AG10803 (cell line): ENCODE results near the gene RRP8.

Experiments used
- DNase-seq: peaks from one replicate; pipeline ENCODE4 v3.0.0; 2010; ENCODE audit warnings: low read depth
- H3K4me3 ChIP-seq: 2 replicates; pipeline ENCODE4 v1.5.1; 2011; ENCODE audit warnings: mild to moderate bottlenecking, low read length, control low read depth
- TF ChIP-seq, protein P1 (sequence below): conservative IDR thresholded peaks from 2 replicates; pipeline ENCODE4 v1.5.1; 2011; ENCODE audit warnings: mild to moderate bottlenecking, low read length, control low read depth, inconsistent platforms

The RRP8 gene

DNA sequence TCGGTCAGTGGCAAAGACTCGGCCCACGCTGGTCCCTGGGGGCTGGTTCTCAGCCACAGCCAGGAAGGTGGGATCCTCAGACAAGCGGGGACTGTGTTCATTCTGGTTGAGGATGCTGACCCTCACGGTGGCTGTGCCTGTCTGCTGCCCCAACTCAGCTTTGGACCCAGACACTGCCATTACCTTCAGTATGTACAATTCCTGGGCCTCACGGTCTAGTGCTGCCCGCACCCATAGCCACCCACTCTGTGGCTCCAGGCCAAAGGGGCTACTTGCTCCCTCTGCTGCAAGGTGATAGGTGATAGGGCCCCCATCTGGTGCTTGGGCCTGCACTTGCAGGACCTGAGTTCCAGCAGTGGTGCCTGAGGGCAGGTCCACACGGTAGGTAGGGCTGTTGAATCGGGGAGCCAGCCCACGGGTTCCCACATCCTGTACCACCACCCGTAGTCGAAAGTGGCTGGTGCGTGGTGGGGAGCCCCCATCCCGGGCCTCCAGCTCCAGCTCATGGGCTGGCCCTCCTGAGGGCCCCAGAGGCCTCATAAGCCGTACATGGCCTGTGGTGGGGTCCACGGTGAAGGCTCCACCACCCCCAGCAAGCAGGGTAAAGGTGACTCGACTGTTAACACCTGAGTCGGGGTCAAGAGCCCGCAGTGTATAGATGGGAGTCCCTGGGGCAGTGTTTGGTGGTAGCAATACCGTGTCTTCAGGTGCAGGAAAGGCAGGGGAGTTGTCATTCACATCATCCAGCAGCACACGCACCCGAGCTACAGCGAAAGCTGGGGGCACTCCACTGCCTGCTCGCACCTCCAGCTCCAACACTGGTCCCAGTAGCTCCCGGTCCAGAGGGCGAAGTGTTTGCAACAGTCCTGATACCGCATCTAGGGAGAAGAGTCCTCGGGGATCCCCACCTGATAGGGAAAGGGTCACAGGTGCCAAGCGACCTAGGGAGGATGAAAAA lies 29.0 kb upstream of the RRP8 start:
- TF ChIP-seq, protein P1, sequence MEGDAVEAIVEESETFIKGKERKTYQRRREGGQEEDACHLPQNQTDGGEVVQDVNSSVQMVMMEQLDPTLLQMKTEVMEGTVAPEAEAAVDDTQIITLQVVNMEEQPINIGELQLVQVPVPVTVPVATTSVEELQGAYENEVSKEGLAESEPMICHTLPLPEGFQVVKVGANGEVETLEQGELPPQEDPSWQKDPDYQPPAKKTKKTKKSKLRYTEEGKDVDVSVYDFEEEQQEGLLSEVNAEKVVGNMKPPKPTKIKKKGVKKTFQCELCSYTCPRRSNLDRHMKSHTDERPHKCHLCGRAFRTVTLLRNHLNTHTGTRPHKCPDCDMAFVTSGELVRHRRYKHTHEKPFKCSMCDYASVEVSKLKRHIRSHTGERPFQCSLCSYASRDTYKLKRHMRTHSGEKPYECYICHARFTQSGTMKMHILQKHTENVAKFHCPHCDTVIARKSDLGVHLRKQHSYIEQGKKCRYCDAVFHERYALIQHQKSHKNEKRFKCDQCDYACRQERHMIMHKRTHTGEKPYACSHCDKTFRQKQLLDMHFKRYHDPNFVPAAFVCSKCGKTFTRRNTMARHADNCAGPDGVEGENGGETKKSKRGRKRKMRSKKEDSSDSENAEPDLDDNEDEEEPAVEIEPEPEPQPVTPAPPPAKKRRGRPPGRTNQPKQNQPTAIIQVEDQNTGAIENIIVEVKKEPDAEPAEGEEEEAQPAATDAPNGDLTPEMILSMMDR: no peak
- no peak for DNase-seq
- H3K4me3 ChIP-seq: no peak overlapping the region

DNA sequence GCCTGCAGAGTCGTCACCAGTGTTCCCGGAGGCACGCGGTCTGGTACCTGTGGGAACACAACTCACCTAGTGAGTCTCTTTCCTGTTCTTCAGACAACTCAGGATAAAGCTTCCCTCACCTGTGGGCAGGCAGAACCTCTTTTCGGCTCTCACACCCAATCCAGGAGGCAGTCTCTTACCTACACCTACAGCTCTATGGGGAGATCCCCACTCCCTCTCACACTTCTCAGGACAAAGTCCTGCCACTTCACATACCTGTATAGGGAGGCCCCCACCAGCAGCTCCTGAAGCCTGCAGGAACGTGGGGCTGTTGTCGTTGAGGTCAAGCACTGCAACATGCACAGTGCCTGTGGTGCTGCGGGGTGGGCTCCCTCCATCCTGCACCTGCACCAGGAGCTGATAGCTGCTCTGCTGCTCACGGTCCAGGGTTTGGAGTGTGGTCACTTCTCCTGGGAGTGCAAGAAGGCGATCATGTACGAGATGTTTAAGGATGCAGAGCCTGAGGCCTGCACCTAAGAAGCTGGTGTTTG lies 28.0 kb upstream of the RRP8 start:
- no peak overlapping the region for H3K4me3 ChIP-seq
- DNase-seq: no peak
- TF ChIP-seq, protein P1: no peak

GRCh38 chr11:6630632-6631291 lies 27.3 kb upstream of the RRP8 start:
- H3K4me3 ChIP-seq: no peak overlapping the region
- TF ChIP-seq, protein P1: no peak
- no peak for DNase-seq

DNA sequence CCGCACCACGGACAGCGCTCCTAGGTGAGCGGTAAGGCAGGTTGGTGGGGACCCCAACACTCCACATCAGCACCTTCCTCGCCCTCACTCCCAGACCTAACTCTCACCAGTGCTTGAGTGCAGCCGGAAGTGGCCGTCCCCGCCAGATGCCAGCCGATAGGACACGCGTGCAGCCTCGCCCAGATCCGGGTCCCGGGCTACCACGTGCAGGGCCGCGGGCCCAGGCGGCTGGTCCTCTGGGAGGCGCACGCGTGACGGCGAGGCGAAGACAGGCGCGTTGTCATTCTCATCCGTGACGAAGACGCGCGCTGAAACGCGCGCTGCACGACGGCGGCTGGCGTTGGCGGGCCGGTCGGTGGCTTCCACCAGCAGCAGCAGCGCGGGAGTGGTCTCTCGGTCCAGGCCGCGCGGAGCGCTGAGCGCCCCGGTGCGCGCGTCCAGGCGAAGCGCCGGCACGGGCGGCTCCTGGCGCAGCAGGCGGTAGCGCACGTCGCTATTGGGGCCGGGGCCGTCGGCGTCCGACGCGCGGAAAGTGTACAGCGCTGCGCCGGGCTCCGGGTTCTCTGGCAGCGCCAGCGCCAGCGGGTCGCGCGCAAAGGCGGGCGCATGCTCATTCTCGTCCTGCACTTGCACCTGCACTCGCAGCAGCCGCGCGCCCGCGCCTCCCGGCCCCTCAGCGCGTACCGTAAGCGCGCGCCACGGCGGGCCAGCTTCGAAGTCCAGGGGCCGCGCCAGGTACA lies 26.6 kb upstream of the RRP8 start:
- H3K4me3 ChIP-seq: no peak overlapping the region
- TF ChIP-seq, protein P1: no peak
- no peak for DNase-seq

DNA sequence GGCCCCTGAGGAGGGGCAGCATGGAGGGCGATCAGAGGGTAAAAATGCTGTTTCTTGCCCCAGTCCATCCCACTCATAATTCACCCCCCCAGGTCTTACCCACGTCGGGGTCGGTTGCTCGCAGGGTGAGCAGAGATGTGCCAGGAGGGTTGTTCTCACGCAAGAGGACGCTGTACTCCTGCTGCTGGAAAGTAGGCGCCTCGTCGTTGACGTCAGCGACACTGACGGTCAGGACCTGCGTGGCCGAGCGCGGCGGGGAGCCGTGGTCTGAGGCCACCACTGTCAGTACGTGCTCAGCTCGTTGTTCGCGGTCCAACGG lies 26.1 kb upstream of the RRP8 start:
- TF ChIP-seq, protein P1: no peak
- no peak for DNase-seq
- H3K4me3 ChIP-seq: no peak overlapping the region

- TF ChIP-seq, protein P1: no peak
- DNase-seq: no peak
- H3K4me3 ChIP-seq: no peak overlapping the region
These were observed 25.1 kb upstream of the RRP8 start for GRCh38 chr11:6628526-6628925.
